GM18907 (cell line): ENCODE results near the gene GRM7.

Experiments
- ATAC-seq: cut with Tn5 transposase; IDR thresholded peaks from one replicate; pipeline ENCODE4 v1.9.1; 2021; ENCODE audit warnings: mild to moderate bottlenecking, moderate library complexity; ENCODE audit not compliant: unreplicated experiment

Gene GRM7

DNA sequence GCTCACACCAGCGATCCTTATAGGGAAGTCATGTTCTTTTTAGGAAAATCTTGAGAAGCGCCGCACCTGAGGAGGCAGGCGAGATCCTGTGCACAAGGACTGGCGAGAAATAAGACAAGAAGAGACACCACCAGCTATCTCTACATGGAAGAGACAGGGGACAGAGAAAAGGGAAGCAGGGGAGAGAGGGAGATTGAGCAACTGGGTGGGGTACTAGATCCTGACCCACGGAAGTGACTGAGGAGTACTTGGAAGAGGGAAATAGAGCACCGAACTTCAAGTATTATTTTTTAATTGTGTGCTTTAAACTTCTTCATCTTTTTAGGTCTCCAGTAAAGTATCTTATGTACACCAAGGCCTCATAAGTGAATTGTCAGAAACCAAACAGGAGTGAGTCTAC is 898.7 kb downstream of the GRM7 start:
- ATAC-seq = no peak

DNA sequence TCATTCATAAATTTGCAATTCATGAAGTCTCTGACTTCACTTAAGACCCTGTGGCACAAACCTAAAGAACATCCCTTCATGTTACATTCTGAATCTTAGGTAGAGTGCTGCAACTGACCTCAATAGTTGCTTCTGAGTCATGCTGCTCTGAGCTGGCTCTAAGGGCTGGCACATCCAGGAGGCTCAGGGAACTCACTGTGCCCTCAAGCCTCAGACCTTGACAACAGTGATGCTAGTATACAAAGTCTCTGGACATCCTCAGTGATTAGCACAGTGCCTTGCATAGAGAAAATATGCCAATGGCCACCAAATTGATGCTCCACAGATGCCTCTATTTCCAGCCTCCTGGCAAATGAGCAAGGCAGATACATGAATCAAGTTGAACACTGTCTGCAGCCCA is 899.8 kb downstream of the GRM7 start:
- no peak for ATAC-seq

DNA sequence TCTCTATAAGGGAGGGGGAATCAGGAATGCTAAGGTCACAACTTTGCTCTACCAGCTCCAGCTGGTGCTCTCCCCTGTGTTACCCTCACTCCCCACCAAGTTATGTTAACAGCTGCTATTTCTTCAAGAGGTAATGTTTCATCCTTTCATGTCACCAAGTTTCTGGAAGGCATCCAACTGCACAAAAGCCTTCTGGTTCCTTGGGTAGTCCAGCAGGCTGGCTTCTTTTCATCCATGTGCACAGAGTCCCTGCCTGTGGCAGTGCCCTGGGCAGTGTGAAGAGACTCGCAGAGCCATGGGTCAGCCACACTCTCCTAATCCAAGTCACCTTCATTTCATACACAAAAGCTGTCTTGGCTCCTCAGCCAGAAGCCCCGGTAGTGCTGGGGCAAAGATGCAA is 903.2 kb downstream of the GRM7 start:
- no peak for ATAC-seq

DNA sequence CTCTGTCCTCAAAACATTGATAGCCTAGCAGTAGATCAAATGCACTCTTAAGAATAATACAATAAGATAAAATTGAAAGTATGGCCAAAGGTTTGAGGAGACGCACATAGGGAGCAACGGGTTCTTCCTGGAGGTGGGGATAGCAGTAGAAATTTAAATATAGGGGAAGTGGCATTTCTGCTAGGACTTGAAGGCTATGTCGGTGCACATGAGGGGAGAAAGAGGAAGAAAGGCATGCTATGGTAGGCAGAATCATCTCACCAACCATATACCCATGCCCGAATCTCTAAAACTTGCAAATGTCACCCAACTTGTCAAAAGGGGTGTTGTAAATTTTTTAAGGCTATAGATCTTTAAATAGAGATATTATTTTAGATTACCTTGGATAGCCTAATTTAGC is 905.6 kb downstream of the GRM7 start:
- ATAC-seq = no peak

DNA sequence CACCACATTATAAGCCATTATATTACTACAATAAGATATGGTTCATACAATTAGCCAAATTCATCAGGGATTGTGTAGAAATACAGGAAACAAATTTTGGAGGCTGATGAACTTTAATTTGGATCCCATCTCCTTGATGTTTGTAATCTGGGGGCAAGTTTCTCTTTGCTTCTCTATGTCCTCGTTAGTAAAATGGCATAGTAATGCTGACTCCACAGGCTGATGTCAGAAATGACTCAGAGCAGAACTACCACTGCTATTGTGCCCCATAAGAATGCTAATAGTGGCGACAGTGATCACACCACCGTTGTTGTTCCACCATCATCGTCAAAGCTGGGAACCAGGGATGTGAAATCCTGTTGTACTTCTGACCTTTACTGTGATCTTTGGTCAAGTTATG is 918.4 kb downstream of the GRM7 start:
- ATAC-seq = no peak

DNA sequence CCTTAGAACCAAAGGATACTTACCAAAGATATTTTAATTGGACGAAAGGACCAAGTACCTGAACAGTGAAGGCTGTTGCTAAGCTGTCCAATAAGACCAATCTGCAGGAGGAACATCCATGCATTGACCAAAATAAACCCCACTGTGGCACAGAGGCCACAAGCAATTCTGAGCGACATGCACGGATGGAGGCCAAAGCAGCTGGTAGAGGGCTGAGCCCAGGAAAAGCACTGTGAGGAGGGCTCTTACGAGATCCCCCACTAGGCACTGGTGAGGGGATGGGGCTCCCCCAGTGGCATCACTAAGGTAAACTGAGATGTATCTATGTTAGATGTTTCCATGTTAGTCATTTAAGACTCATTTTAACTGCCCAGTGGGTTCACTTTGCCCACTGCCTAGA is 920.5 kb downstream of the GRM7 start:
- ATAC-seq = no peak

DNA sequence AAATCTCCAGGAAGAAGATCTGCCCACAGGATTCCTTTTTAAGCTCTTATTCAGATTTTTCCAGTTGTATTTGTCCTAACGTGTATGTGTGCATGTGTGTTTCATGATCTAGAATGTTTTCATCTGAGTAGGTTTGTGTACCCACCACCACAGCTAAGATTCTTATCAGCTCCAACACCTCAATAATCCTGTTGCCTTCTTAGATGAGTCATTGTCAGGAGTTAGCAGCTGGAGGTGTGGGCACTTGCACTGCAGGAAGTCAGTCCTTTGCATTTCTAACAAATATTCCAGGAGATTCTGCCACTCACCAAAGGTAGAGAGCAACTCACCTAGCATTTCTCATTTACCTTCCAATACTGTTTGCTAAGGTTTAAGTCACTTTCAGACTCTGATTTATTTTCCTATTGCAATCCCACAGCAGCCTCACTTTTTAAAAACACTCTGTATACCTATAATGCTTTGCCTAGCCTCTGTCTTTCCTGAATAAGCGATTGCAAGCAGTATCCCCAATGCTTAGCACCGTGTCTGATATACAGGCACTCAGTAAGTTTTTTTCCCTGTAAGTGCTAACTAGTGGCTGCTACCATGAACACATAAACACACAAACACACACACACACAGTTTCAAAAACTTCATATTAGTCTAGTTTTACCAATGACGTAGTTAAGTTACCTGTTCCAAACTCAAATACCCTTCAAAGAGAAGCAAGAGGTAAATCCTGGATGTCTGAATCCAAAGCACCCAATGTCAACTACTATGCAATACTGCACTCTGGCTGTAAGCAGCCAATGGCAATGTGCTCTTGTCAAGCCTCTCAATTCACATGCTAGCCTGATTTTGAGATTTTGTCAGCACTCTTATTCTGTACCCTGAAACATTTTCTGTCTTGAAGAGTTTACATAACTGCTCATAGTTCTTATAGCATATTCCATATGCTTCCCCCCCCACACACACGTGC is 927.2 kb downstream of the GRM7 start:
- no peak for ATAC-seq

DNA sequence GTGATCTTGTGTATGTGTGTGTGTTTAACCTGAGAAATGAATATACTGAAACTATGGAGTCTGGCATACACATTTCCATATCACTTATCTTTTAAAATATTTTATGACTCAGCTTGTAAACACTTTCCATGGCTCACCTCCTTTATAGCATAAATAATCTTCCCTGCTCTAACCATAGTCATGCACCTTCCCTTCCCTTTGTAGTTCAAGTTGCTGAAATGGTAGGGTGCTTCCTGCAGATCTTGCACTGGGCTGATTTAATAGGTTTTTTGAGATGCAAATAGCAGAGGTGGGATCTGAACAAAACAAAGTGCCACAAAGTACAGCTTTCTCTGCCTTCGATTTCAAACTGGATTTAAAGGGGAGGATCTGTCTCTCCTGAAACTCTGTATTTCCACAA is 928.0 kb downstream of the GRM7 start:
- ATAC-seq = no peak

DNA sequence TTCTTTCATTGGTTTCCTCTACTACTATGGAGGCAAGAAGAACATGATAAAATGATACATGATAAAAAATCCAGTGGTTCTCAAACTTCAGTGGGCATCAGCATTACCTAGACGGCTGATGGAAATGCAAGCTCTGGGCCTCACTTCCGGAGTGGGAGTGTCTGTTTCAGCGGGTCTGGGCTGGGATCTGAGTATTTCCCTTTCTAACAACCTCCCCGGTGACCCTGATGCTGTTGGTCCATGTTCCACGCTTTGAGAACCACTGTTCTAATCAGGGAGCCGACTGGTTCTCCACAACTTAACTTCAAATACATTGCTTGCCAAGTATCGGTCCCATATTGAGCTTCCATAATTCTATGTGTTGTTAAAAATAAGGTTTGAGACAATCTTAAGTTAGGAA is 928.4 kb downstream of the GRM7 start:
- ATAC-seq = no peak

DNA sequence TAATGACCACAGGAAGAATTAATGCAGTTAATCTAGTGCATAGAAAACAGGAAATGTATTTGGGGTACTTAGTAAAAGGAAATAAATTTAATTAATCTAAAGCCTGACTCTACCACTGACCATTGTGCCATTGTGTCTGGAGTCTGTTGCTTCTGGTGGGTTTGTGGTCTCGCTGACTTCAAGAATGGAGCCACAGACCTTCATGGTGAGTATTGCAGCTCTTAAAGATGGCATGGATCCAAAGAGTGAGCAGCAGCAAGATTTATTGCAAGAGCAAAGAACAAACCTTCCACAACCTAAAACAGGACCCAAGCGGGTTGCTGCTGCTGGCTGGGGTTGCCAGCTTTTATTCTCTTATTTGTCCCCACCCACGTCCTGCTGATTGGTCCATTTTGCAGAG is 929.2 kb downstream of the GRM7 start:
- no peak for ATAC-seq
